Right lobe of liver (tissue), 4 donors: ENCODE data around the gene KLHL40.

Source experiments
- CTCF ChIP-seq, 4 donors: fragments of 200-600 bp in 3 of 4; fragments of 450-650 bp in 1 of 4; IDR thresholded peaks; one replicate each; pipeline versions ENCODE4 v1.5.1 to v1.8.0; 2016 to 2022; ENCODE audit warnings: antibody characterized with exemption in 4 of 4, mild to moderate bottlenecking in 2 of 4
- POLR2A ChIP-seq: fragments of 450-650 bp; IDR thresholded peaks from one replicate; pipeline ENCODE4 v1.6.1; 2017; ENCODE audit warnings: antibody characterized with exemption, mild to moderate bottlenecking
- donor health status: DM: no; HTN: no; CAD: no.
- donor health status: DM: no; HTN: no; CAD: no.
- donor health status: DM: no; HTN: yes; CAD: no.

- TF ChIP-seq CTCF (IDR thresholded peaks at IDR 0.05) (no peak), POLR2A (no peak)
Observed at GRCh38 chr3:42707620-42708355, 22.5 kb downstream of the KLHL40 start.
